ENCODE measurements around the gene LIPC. TPM values are rescaled to one million over a fixed set of nuclear protein-coding genes. Genes with fewer than 3 reads are reported as not detected.

Gene LIPC
- polyA plus RNA-seq, 1 of the 3 experiments (the other 2 are of a cell fraction) = not detected

- TF ChIP-seq USF2 (IDR thresholded peaks at IDR 0.05; ENCODE audit: borderline replicate concordance, low read depth, low read length) = no peak
- no peak for TF ChIP-seq ZBTB33 (IDR thresholded peaks at IDR 0.05; ENCODE audit: borderline replicate concordance, low read depth)
- TF ChIP-seq IRF3 (IDR thresholded peaks at IDR 0.05; ENCODE audit: low read depth, low read length) = no peak
- no peak for TF ChIP-seq MXI1 (IDR thresholded peaks at IDR 0.05; ENCODE audit: low read depth, low read length)
These were observed 81.2 kb downstream of the LIPC start (continued) for GRCh38 chr15:58513008-58513407.

- H2AFZ ChIP-seq (ENCODE audit: low read depth) = no peak overlapping the region
- POLR2A ChIA-PET = no interaction called here
- H3K27me3 ChIP-seq (ENCODE audit: insufficient read depth) = no peaks in the 10 kb centered on the region; the same call in 1 of the 2 replicates
- H3K36me3 ChIP-seq (replicated peaks in 1 of 2; ENCODE audit: control insufficient read depth in 1 of 2, insufficient read depth in 2 of 2, low read length in 1 of 2) = no peaks in the 10 kb centered on the region
- no peaks in the 10 kb centered on the region for H3K79me2 ChIP-seq (ENCODE audit: insufficient read depth)
- no peak overlapping the region for H3K4me3 ChIP-seq (ENCODE audit: low read depth in 2 of 2, low read length in 1 of 2)
- H3K9ac ChIP-seq = no peak overlapping the region
- H3K9me3 ChIP-seq = no peaks in the 10 kb centered on the region
- H3K4me1 ChIP-seq (ENCODE audit: control insufficient read depth in 1 of 2, insufficient read depth in 2 of 2, low read depth in 1 of 2, low read length in 1 of 2) = no peaks in the 10 kb centered on the region
- 88% methylated on average over 10 of the region's 10 CpGs for WGBS (ENCODE audit: low lambda C conversion rate)
- no peak overlapping the region for H3K27ac ChIP-seq (ENCODE audit: low read depth in 2 of 2, low read length in 1 of 2)
- CTCF ChIA-PET = no interaction called here
- no peaks in the 10 kb centered on the region for H3K9me2 ChIP-seq
- H3F3A ChIP-seq (replicated peaks; ENCODE audit: insufficient read depth) = no peaks in the 10 kb centered on the region
- no peaks in the 10 kb centered on the region for H4K20me1 ChIP-seq (ENCODE audit: insufficient read depth)
- TF ChIP-seq REST (IDR thresholded peaks at IDR 0.05; ENCODE audit: low read depth, low read length) = no peak
- TF ChIP-seq ELF1 (IDR thresholded peaks at IDR 0.05) = no peak
- DNase-seq = no peak
- H3K4me2 ChIP-seq = no peak overlapping the region
These were observed 82.0 kb downstream of the LIPC start for GRCh38 chr15:58513726-58514336.
